ENCODE data around the gene TMEM255B.

The TMEM255B gene

DNA sequence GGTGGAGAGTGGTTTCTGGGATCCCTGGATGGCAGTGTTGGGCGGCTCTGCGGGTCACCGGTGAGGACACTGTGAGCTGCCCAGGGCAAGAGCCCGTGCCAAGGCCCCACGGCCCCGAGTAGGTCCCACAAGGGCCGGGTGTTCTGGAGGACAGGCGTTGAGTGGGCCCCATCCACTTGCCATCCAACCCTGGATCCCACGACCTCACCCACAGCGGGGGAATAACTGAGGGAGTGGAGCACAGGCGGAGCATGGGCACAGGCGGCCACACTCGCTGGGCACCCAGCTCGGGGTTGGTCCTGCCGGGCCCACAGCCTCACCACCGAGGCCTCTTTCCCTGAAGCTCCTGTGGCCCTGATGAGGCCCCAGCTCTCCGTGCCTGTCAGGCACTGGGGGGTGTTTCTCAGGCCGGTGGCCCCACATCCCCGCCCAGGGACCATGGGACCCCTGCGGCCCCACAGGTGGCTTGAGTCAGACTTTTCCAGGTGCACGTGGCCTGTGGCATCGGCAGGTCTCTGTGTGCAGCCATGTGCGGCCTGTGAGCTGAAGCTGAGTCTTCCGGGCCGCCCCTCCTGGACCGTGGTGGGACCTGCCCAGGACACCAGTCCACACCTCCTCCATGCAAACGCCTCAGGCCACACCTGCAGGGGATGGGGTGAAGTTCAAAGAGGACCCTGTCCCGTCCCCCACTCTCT, 16.6 kb downstream of the TMEM255B start:
- H3K4me3 ChIP-seq (ENCODE audit: low read depth, low read length) = no peak overlapping the region
- no peak for DNase-seq (ENCODE audit: low read depth)
- no peak for TF ChIP-seq CTCF (IDR thresholded peaks at IDR 0.05; ENCODE audit: control insufficient read depth, extremely low read depth, insufficient read depth)

GRCh38 chr13:113776231-113777125, 17.5 kb downstream of the TMEM255B start:
- DNase-seq (ENCODE audit: low read depth) = no peak
- H3K4me3 ChIP-seq (ENCODE audit: low read depth, low read length) = no peak overlapping the region
- TF ChIP-seq CTCF (IDR thresholded peaks at IDR 0.05; ENCODE audit: control insufficient read depth, extremely low read depth, insufficient read depth) = no peak

GRCh38 chr13:113777311-113778260, 18.6 kb downstream of the TMEM255B start:
- no peak for DNase-seq (ENCODE audit: low read depth)
- TF ChIP-seq CTCF (IDR thresholded peaks at IDR 0.05; ENCODE audit: control insufficient read depth, extremely low read depth, insufficient read depth) = no peak

DNA sequence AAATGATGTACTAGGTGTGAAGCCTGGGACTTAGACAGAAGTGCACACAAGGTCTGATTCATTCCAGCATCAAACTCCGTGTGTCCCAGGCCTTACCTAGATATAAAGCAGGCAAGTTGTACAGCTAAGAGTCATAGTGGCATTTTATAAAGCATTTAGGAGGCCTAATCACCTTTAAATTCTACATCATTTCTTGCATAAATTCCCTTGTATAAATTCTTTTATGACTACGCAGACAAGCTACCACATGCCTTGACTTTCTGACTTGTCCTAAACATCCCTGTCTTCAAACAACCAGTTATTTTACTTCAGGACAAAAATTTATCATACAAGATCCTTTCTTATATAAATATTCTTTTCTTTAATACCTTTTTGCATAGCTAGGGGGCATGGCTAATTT, 22.5 kb downstream of the TMEM255B start:
- H3K4me3 ChIP-seq (ENCODE audit: low read depth, low read length) = no peak overlapping the region
- no peak for DNase-seq (ENCODE audit: low read depth)
- no peak for TF ChIP-seq CTCF (IDR thresholded peaks at IDR 0.05; ENCODE audit: control insufficient read depth, extremely low read depth, insufficient read depth)

More at GRCh38 chr13:113777311-113778260, 18.6 kb downstream of the TMEM255B start:
- no peak overlapping the region for H3K4me3 ChIP-seq (ENCODE audit: low read depth, low read length)

DNA sequence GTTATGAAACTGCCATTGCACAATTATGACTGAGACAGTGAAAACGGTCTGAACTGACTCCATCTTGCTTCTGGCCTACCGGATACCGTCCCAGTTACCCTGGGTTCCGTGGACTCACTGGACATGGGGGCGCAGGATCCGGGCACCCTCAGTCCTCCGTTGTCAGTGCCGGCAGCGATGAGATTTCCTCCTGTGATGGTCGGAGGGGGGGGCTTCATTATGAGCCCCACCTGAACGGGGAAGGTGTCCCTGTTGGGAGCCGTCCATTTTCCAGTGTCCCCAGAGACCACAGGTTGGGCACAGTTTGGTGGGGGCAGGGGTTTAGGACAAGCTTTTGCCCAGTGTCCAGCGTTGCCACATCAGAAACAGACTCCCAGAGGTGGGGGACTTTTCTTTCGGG, 23.4 kb downstream of the TMEM255B start:
- no peak overlapping the region for H3K4me3 ChIP-seq (ENCODE audit: low read depth, low read length)
- no peak for DNase-seq (ENCODE audit: low read depth)
- no peak for TF ChIP-seq CTCF (IDR thresholded peaks at IDR 0.05; ENCODE audit: control insufficient read depth, extremely low read depth, insufficient read depth)

DNA sequence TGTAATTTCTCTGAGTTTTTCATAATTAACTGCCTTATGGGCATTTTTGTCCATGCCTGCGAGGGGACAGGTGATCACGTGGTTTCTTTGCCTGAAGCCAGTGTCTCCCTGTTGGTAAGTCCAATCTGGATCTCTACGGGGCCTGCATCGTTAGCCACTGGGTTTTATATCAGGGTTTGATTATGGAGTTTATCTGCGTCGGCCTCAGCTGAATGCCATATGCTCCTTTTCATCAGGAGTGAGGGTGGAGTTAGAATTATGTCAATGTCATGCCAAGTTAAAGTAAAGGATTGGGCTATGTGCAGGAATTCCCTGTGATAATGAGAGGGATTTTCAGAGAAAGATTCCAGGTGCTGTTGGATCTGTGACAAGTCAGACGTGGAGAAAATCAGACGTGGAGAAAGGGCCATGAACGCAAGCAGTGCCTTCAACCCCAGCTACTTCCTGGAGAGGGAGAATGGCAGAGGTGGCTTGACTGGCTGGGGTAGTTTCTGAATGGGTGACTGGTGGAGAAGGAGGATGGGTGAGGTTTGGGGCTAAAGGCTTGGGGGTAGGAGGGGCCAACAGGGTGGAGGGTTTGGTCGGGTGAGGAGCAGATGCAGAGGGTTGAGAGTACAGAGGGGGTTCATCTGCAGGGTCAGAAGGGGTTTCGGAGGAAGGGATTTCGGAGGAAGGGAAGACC, 24.3 kb downstream of the TMEM255B start:
- no peak overlapping the region for H3K4me3 ChIP-seq (ENCODE audit: low read depth, low read length)
- DNase-seq (ENCODE audit: low read depth) = no peak
- no peak for TF ChIP-seq CTCF (IDR thresholded peaks at IDR 0.05; ENCODE audit: control insufficient read depth, extremely low read depth, insufficient read depth)

Data from LNCaP clone FGC (cell line).